ENCODE results near the gene KLK11.

GRCh38 chr19:51016798-51017683, 9.4 kb downstream of the KLK11 start:
- TF ChIP-seq POLR2A (IDR thresholded peaks at IDR 0.05) (no peak), CTCF (IDR thresholded peaks at IDR 0.05) (no peak)
